H1 (cell line): ENCODE data around the gene DOCK1. TPM values are rescaled to one million over a fixed set of nuclear protein-coding genes. Genes with fewer than 3 reads are reported as not detected.

Experiments
- BRCA1 ChIP-seq: IDR thresholded peaks from 2 replicates; pipeline ENCODE4 v1.6.1; 2012; ENCODE audit warnings: low read depth, low read length, improper control_type of control experiment
- CHD1 ChIP-seq: IDR thresholded peaks from 2 replicates; pipeline ENCODE4 v1.6.1; 2012; ENCODE audit warnings: low read depth, low read length, improper control_type of control experiment
- KDM5A ChIP-seq: fragments of 200-600 bp; IDR thresholded peaks from 2 replicates; pipeline ENCODE4 v1.7.1; 2012; ENCODE audit warnings: mild to moderate bottlenecking, low read length, inconsistent platforms, mixed read lengths
- RBBP5 ChIP-seq: IDR thresholded peaks from 2 replicates; pipeline ENCODE4 v1.7.1; 2012; ENCODE audit warnings: low read depth, mild to moderate bottlenecking, inconsistent platforms, low read length, moderate library complexity, borderline replicate concordance
- SRF ChIP-seq: IDR thresholded peaks from 2 replicates; pipeline ENCODE4 v1.6.1; 2011; ENCODE audit warnings: mild to moderate bottlenecking, low read depth, low read length, moderate library complexity
- polyA plus RNA-seq, 7 experiments: library from polyadenylated mRNA; depleted of rRNA in 3 of 7; stranded (reverse) in 5 of 7; unstranded in 2 of 7; fragments of >200 nt in 5 of 7; fragments of 200-250 nt in 2 of 7; gene quantifications; 1 replicate in 5 of 7; 2 replicates in 1 of 7; 4 replicates in 1 of 7; pipeline versions ENCODE4 v1.2.1 to v1.2.3, GENCODE V29; 2011 to 2013; ENCODE audit warnings: missing spikeins in 2 of 7, mixed read lengths in 2 of 7
- total RNA-seq: library from RNA; stranded (reverse); fragmentation: NEBNext Ultra II Directional; extraction: Animal tissue kit (Norgen Biotek cat#: 25700); gene quantifications from 2 replicates; pipeline ENCODE4 v1.2.1, GENCODE V29; 2021
- TF ChIP-seq, protein P1 (sequence below), 3 experiments: IDR thresholded peaks; 1 replicate in 2 of 3; 2 replicates in 1 of 3; pipeline versions ENCODE4 v1.5.1 to v1.6.1; 2011; ENCODE audit warnings: low read length in 3 of 3, mild to moderate bottlenecking in 3 of 3, inconsistent platforms in 2 of 3, low read depth in 1 of 3, moderate library complexity in 1 of 3; ENCODE audit not compliant: insufficient read depth in 1 of 3; ENCODE audit errors: control extremely low read depth in 1 of 3
- TF ChIP-seq, protein P2 (sequence below): IDR thresholded peaks from 2 replicates; pipeline ENCODE4 v1.6.1; 2011; ENCODE audit warnings: low read length, improper control_type of control experiment

Gene DOCK1
- total and polyA plus RNA-seq, 2 of the 8 experiments (the other 6 are each of a cell fraction or from before 2014, with no cell fraction given), result 11.6 to 53.0 TPM

DNA sequence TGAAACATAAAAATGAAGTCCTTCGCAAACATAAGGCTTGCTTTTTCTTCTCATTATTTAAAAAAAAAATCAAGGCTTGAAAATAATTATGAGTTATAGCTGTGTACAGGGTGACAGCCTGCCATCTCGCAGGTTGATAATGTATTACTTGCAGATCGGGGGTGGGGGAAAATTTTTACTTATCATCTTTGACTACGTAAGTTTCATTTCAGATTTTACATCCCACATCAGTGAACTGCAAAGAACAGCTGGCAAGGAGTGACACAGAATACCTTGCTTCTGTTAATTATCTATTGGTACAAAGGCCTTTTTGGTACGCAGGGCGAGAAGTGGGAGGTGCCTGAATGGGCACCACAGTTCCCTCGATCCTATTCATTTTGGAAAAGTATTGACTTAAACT lies 232.2 kb downstream of the DOCK1 start (continued):
- TF ChIP-seq RBBP5, result no peak
- no peak for TF ChIP-seq BRCA1
- TF ChIP-seq, protein P1, sequence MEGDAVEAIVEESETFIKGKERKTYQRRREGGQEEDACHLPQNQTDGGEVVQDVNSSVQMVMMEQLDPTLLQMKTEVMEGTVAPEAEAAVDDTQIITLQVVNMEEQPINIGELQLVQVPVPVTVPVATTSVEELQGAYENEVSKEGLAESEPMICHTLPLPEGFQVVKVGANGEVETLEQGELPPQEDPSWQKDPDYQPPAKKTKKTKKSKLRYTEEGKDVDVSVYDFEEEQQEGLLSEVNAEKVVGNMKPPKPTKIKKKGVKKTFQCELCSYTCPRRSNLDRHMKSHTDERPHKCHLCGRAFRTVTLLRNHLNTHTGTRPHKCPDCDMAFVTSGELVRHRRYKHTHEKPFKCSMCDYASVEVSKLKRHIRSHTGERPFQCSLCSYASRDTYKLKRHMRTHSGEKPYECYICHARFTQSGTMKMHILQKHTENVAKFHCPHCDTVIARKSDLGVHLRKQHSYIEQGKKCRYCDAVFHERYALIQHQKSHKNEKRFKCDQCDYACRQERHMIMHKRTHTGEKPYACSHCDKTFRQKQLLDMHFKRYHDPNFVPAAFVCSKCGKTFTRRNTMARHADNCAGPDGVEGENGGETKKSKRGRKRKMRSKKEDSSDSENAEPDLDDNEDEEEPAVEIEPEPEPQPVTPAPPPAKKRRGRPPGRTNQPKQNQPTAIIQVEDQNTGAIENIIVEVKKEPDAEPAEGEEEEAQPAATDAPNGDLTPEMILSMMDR (IDR thresholded peaks at IDR 0.05; ENCODE audit: control extremely low read depth in 1 of 3, insufficient read depth in 1 of 3, low read depth in 1 of 3, low read length in 3 of 3), result no peak
- TF ChIP-seq, protein P2, sequence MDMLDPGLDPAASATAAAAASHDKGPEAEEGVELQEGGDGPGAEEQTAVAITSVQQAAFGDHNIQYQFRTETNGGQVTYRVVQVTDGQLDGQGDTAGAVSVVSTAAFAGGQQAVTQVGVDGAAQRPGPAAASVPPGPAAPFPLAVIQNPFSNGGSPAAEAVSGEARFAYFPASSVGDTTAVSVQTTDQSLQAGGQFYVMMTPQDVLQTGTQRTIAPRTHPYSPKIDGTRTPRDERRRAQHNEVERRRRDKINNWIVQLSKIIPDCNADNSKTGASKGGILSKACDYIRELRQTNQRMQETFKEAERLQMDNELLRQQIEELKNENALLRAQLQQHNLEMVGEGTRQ, result no peak
- TF ChIP-seq CHD1, result no peak
- TF ChIP-seq SRF, result no peak
- no peak for TF ChIP-seq KDM5A
- TF ChIP-seq, all 59 proteins: peak for 0
